COR-L47 (cell line): ENCODE measurements around the gene FAM13C.
A peak's percentile ranks its signal among the peaks of the same experiment; 100 is the strongest.

Experiments used
- DNase-seq: peaks from one replicate; lab custom pipeline; 2025; lab: John Stamatoyannopoulos, UW

The FAM13C gene

DNA sequence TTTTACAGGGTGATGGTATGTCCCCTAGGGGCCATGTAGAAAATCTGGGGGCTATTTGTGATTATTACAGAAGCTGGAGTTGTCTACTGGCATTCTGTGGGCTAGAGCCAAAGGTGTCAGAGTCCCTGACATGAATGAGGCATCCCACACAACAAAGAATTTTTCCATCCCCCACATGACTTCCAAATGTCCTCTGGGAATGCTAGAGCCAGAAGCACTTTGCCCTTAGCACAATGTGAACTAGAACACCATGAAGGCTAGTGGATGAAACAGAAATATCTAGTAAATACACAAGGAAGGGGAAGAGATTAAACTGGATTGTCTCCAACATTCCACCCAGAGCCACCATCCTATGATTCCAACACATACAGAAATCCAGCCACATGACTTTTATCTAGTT lies 46.9 kb downstream of the FAM13C start:
- no peak for DNase-seq

DNA sequence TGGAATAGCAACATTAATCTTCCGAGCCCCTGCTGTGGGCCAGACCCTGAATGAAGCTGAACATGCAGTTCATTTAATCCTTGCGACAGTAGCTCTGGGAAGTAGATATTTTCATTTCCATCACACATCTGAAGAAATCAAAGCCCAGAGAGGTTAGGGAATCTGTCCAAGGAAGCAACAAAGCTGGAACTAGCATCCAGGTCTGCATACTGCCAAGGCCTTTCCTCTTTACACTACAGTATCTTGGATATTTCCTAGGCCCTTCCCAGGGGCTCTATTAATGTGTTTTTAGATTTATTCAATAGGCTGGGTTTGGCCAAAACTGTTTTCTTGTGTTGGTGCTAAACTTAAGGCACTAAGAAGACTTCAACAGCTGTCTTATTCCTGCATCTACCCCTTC lies 48.1 kb downstream of the FAM13C start:
- DNase-seq: no peak

- no peak for DNase-seq
These were observed 50.1 kb downstream of the FAM13C start for GRCh38 chr10:59312247-59312646.

DNA sequence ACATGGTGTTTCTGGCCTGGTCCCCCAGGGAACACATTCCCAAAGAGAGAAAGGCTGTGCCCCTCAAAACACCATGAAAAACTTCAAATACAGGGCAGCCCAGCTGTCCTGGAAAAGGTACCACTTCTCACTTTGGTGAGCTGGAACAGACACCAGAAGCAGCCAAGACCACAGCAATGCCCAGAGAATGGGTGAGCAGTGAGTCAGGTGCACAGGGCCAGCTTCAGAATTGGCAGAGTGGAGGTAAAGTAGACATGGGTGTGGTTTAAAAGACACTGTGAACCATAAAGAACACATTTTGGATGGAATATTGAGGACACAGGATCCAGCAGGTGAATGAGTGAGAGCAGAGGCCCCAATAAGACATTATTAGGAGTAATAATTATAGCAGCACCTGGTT lies 51.3 kb downstream of the FAM13C start:
- no peak for DNase-seq

- no peak for DNase-seq
These were observed 51.9 kb downstream of the FAM13C start for GRCh38 chr10:59310324-59310914.

DNA sequence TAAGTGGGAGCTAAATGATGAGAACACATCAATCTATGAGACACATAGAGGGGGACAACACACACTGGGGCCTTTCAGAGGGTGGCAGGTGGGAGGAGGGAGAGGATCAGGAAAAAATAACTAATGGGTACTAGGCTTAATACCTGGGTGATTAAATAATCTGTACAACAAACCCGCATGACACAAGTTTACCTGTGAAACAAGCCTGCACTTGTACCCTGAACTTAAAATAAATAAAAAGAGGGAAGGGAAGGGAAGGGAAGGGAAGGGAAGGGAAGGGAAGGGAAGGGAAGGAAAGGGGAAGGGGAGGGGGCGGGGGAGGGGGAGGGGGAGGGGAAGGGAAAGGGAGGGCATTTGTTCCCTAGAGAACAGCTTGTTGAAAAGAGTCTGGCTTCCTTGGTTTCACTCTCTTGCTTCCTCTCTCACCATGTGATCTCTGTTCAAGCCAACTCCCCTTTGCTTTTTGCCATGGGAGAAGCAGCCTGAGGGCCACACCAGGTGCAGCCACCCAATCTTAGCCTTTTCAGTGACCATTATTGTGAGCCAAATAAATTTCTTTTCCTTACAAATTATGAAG lies 57.7 kb downstream of the FAM13C start:
- no peak for DNase-seq

GRCh38 chr10:59303018-59303417 lies 59.3 kb downstream of the FAM13C start:
- DNase-seq: no peak

DNA sequence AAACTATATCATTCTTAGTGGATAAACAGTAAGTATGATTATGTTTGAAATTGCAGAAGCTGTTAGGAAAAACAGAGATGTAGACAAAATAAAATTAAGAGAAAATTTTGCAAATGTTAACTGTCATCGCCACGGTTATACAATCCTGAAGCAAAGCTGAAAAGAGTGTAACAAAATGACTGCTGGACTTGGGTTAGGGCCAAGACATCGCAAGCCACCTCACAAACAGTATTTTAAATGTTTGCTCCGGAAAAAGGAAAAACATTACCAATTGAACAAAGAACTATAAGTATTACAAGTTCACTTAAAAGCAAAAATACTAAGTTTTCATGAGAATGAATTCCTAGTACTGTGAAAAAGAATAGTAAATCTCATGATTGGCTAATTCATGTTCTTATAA lies 60.0 kb downstream of the FAM13C start:
- no peak for DNase-seq

GRCh38 chr10:59301067-59301754 lies 61.1 kb downstream of the FAM13C start:
- DNase-seq: no peak

GRCh38 chr10:59300386-59300785 lies 62.0 kb downstream of the FAM13C start:
- DNase-seq: no peak

DNA sequence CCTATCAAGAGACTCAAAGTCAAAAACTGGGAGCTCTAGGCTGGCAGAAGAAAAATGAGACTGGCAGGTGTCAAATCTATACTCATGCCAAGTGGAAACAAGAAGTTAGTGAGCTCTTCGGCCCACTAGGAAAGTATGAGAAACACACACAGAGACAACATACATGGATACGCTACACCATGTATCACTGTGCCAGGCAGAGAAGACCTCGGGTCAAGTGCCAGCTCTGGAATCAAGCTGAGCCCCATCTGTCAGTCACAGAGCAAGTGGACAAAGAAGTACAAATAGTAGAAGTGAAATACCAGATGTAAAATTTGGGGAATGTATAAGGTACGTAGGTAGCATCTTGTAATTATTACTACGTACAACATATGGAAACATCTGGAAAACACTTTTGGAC lies 62.4 kb downstream of the FAM13C start:
- DNase-seq: no peak

GRCh38 chr10:59290448-59290847 lies 71.9 kb downstream of the FAM13C start:
- no peak for DNase-seq

DNA sequence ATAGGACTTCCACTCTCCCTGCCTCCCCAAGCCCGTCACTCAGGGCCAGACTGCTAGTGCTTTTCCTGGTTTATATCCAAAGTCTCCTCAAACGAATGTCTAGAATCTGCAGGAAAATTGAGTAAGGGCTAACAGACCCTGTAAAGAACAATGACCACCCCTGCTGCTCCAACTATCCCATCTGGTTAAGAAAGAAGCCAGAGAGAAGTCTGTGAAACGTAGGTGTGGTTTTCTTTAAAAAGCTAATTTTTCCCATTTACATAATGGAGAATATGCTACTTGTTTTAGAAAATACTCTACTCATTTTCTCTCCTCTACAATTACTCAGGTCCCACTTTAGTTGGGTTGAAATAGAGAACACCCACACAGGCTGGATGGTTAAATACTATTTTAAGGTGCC lies 72.5 kb downstream of the FAM13C start:
- no peak for DNase-seq

- no peak for DNase-seq
These were observed 74.6 kb downstream of the FAM13C start for GRCh38 chr10:59287587-59288255.

DNA sequence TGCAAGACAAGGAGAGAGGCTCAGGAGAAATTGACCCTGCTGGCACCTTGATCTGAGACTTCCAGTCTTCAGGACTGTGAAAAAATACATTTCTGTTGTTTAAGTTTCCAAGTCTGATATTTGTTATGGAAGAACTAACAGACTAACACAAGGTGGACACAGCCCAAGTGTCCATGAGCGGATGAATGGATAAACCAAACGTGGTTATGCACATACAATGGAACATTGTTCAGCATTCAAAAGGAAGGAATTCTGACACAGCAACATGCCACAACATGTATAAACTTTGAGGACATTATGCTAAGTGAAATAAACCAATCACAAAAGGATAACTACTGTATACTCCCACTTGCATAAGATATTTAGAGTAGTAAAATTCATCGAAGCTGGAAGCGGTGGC lies 76.5 kb downstream of the FAM13C start:
- DNase-seq: no peak

DNA sequence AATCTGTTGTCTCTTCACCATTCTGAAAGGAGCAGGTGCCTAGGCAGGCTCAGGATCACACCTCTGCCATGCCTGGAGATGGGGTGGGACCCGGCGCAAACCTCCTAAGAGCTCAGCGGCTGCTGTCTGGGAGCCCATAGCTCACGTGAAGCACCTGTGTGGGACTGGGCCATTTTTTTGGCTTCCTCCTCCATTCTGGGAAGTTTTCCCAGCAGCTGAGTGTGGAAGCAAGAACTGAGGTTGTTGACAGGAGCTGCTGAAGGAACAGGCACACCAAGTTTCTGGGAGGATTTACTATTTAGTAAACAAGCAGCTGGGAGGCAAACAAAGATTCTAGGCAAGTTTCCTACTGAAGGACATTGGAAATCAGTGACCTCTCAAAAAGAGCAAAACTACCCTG lies 77.3 kb downstream of the FAM13C start:
- no peak for DNase-seq

DNA sequence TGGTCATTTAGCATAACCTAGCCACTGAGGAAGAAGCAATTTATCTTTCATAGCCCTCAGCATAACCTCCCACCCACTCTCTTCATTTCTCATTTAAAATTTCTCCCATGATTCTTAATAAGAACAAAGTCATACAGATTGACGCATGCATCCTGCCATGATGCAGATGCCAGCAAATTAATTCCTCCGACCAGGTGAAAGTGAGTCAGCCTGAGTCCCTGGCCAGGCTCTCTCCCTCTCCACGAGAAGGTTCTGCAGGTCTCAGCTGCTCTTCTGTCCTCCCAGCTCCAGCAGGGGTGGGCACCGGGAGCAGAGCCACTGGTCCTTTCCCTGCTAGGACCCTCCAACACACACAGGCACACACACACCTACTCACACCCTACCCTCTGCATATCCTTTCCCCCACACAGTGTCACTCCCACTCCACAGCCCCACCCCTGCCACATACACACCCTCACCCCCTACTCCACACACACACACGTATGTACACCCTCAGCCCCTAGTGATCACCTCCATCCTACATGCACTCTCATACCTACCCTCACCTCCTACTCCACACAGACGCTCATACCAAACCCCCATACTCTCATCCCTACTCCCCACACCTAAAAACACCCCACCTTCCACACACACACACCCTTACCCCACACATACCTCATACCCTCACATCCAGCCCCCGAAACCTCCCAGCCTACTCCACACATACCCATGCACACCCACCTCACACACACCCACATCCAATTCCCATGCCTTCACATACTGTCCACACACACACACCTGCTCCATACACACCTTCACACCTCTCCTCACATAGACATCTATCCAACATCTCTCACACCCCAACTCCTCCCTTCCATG lies 78.0 kb downstream of the FAM13C start:
- no peak for DNase-seq

DNA sequence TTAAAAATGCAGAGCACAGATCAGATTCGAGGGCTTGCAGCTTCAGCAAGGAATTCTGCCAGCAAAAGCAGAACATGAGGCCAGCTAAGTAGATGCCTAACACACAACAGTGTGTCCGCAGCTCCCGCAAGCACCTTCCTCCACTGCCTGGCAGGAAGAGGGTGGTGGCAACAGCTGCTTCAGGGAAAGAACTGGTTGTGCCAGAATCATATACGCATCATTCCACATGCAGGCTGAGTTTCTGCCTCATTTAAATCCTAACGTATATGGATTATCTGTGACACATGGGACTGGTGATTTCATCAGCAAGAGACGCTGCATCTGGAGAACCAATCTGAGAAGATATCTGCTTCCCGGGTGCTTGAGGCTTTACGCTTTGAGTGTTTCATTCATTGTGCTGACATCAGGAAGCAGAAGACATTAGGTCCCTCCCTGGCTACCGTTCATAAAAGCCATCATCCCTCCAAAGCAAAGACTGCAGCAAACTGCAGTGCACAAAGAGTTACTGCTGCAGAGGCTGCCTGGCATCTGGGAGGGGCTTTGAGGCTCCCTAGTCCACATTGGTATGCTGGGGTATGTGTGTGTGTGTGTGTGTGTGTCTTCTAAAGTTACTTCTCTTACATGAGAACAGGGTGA lies 78.8 kb downstream of the FAM13C start:
- DNase-seq: no peak

DNA sequence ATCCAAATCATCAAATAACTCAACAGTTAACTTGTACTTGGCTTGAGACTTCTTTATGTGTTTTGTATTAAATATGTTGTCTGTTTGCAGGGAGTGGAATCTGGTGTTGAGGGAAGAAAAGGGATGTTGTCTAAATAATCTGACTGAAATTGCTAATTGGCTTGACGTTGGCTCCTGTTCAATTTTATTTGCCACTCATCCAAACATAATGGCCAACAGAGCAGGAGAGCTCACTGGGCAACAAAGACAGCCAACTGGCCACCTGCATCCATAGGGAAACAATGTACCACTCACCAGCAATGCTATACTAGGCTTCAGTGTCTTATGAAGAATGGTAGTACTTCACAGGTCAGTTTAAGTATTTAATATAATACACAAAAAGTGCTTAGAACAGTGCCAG lies 80.5 kb downstream of the FAM13C start:
- peak; percentile 58 for DNase-seq

DNA sequence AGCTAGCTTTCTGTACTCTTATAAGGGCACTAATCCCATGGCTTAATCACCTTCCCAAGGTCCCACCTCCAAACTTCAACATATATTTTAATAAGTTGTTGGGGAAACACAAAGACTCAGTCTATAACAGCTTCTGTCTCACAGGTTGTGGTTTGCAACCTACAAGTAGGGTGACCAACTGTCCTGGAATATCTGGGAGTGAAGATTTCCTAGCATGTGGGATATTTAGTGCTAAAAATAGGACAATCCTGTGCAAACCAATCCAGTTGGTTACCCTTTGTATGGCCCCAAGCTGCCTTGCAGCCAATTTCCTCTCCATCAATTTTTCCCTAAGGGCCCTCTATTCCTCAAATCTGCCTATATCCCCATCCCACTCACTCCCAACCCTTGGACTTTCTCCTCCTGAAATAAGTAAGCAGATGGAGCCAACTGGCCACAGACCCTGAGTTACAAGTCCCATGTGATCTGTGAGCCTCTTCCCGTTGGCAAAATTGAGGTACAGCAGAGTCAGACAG lies 82.3 kb downstream of the FAM13C start:
- no peak for DNase-seq

DNA sequence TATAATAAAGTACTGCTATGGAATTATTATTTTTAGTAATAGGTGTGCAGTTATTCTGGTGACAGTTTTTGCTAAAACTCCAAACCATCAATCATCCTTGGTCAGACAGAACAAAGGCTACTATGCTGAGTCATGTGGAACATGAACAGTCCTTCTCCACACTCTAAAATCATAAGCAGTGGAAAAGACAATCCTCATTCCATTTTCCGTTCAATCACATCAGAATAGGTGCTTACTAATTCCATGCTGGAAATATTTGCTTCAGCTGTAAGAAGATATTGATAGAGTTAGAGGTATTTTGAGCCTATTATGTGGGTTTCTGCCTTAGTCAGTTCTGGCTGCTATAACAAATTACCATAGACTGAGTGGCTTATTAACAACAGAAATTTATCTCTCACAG lies 82.9 kb downstream of the FAM13C start:
- no peak for DNase-seq

DNA sequence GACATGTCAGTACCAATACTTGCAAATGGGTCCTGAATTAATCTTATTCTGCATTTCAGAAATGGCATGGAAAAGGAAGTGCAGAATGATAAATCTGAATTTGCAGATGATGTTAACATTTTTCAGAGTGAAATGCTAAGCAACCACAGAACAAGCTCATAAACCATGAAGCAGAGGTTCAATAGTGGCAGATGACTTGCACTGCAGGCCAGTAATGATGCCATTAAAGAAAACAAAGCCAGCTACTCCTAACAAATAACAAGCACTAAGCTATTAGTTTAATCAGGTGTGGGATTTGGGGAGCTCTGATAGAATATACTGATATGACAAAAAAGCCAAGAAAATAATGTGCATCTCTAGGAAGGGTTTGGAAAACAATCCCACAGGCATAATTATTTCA lies 85.4 kb downstream of the FAM13C start:
- DNase-seq: peak; percentile 11
